ENCODE data around the gene CCNT2.
A peak's percentile ranks its signal among the peaks of the same experiment; 100 is the strongest.

CCNT2 gene

GRCh38 chr2:134917360-134917865, 1.2 kb upstream of the CCNT2 start:
- ChIA-PET CTCF (interaction anchor here (0.6 to 1.3 kb wide), 3 partner anchors 19 to 466 kb away, joined by 3 to 6 read pairs (median 3); no protein-coding TSS in a partner anchor), POLR2A (interaction anchor here (0.6 to 1.3 kb wide), 2 partner anchors 10 to 17 kb away, joined by 3 to 4 read pairs; no protein-coding TSS in a partner anchor)

GRCh38 chr2:134917888-134918525, 615 bp upstream of the CCNT2 start:
- H3K4me3 ChIP-seq (ENCODE audit: low read depth, low read length): peak overlapping the region; percentile 94
- TF ChIP-seq, protein P1, sequence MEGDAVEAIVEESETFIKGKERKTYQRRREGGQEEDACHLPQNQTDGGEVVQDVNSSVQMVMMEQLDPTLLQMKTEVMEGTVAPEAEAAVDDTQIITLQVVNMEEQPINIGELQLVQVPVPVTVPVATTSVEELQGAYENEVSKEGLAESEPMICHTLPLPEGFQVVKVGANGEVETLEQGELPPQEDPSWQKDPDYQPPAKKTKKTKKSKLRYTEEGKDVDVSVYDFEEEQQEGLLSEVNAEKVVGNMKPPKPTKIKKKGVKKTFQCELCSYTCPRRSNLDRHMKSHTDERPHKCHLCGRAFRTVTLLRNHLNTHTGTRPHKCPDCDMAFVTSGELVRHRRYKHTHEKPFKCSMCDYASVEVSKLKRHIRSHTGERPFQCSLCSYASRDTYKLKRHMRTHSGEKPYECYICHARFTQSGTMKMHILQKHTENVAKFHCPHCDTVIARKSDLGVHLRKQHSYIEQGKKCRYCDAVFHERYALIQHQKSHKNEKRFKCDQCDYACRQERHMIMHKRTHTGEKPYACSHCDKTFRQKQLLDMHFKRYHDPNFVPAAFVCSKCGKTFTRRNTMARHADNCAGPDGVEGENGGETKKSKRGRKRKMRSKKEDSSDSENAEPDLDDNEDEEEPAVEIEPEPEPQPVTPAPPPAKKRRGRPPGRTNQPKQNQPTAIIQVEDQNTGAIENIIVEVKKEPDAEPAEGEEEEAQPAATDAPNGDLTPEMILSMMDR (IDR thresholded peaks at IDR 0.05; ENCODE audit: insufficient read depth, low read length, missing control alignments): peak; percentile 35
- CTCF ChIA-PET: interaction anchor here (0.6 to 2.4 kb wide), 5 partner anchors 11 to 467 kb away, joined by 3 to 9 read pairs (median 3); no protein-coding TSS in a partner anchor
- POLR2A ChIA-PET: interaction anchor here (0.6 to 1.3 kb wide), 2 partner anchors 9 to 16 kb away, joined by 3 to 4 read pairs; no protein-coding TSS in a partner anchor
- DNase-seq (ENCODE audit: low read depth, low spot score): peak; percentile 56

More at GRCh38 chr2:134917360-134917865, 1.2 kb upstream of the CCNT2 start:
- TF ChIP-seq, protein P1 (IDR thresholded peaks at IDR 0.05; ENCODE audit: insufficient read depth, low read length, missing control alignments): no peak
- H3K4me3 ChIP-seq (ENCODE audit: low read depth, low read length): peak overlapping the region; percentile 94
- DNase-seq (ENCODE audit: low read depth, low spot score): no peak

- DNase-seq (ENCODE audit: low read depth, low spot score): no peak
- POLR2A ChIA-PET: no interaction called here
- TF ChIP-seq, protein P1 (IDR thresholded peaks at IDR 0.05; ENCODE audit: insufficient read depth, low read length, missing control alignments): no peak
- peak overlapping the region; percentile 94 for H3K4me3 ChIP-seq (ENCODE audit: low read depth, low read length)
- CTCF ChIA-PET: interaction anchor here (0.5 to 2.4 kb wide), 2 partner anchors 135 to 468 kb away, joined by 4 to 9 read pairs; no protein-coding TSS in a partner anchor
These were observed 954 bp downstream of the CCNT2 start for GRCh38 chr2:134919341-134920210.

GRCh38 chr2:134924912-134925311, 6.3 kb downstream of the CCNT2 start:
- CTCF ChIA-PET: no interaction called here
- no peak for DNase-seq (ENCODE audit: low read depth, low spot score)
- no peak overlapping the region for H3K4me3 ChIP-seq (ENCODE audit: low read depth, low read length)
- TF ChIP-seq, protein P1 (IDR thresholded peaks at IDR 0.05; ENCODE audit: insufficient read depth, low read length, missing control alignments): no peak
- POLR2A ChIA-PET: no interaction called here

- no peak overlapping the region for H3K4me3 ChIP-seq (ENCODE audit: low read depth, low read length)
- POLR2A ChIA-PET: interaction anchor here (0.5 kb wide), 1 partner anchor 500 kb away, joined by 3 read pairs; no protein-coding TSS in a partner anchor
- TF ChIP-seq, protein P1 (IDR thresholded peaks at IDR 0.05; ENCODE audit: insufficient read depth, low read length, missing control alignments): no peak
- no peak for DNase-seq (ENCODE audit: low read depth, low spot score)
- CTCF ChIA-PET: interaction anchor here (1.2 kb wide), 1 partner anchor 783 kb away, joined by 3 read pairs; no protein-coding TSS in a partner anchor
These were observed 7.8 kb downstream of the CCNT2 start for GRCh38 chr2:134926231-134926931.

Measured in AG04449 (cell line).